GM23338 (cell line): ENCODE measurements around the gene URI1. TPM values are rescaled to one million over a fixed set of nuclear protein-coding genes. Genes with fewer than 3 reads are reported as not detected.

Source experiments
- ATAC-seq: fragments of 200-7000 bp; cut with Tn5 transposase; 3 replicates; pipeline ENCODE4 v1.9.1; 2020
- DNase-seq: peaks from one replicate; pipeline ENCODE4 v3.0.0-alpha.2; 2015; ENCODE audit warnings: low spot score
- H2AFZ ChIP-seq: fragments of 200-600 bp; sonication (generic); 2 replicates; pipeline ENCODE4 v1.8.0; 2016; ENCODE audit warnings: antibody characterized with exemption, mild to moderate bottlenecking, moderate library complexity
- H3F3A ChIP-seq: fragments of 200-600 bp; sonication (generic); replicated peaks from 2 replicates; pipeline ENCODE4 v1.8.0; 2017; ENCODE audit warnings: antibody characterized with exemption, mixed run types, low read depth
- H3K27ac ChIP-seq: fragments of 200-600 bp; sonication (generic); 2 replicates; pipeline ENCODE4 v1.6.1; 2016; ENCODE audit warnings: low read depth
- H3K27me3 ChIP-seq: fragments of 200-600 bp; sonication (generic); 2 replicates; pipeline ENCODE4 v1.8.0; 2016; ENCODE audit warnings: mild to moderate bottlenecking, mixed run types, moderate library complexity; ENCODE audit not compliant: insufficient read depth
- H3K36me3 ChIP-seq: fragments of 200-600 bp; sonication (generic); 2 replicates; pipeline ENCODE4 v1.8.0; 2016; ENCODE audit warnings: mild to moderate bottlenecking; ENCODE audit not compliant: insufficient read depth
- H3K4me1 ChIP-seq: fragments of 200-600 bp; sonication (generic); 2 replicates; pipeline ENCODE4 v1.8.0; 2016; ENCODE audit warnings: mild to moderate bottlenecking, moderate library complexity; ENCODE audit not compliant: insufficient read depth
- H3K4me2 ChIP-seq: fragments of 200-600 bp; sonication (generic); 2 replicates; pipeline ENCODE4 v1.7.1; 2017; ENCODE audit warnings: mixed run types
- H3K4me3 ChIP-seq: fragments of 200-600 bp; sonication (generic); 2 replicates; pipeline ENCODE4 v1.6.1; 2016; ENCODE audit warnings: mixed run types
- H3K79me2 ChIP-seq: fragments of 200-600 bp; sonication (generic); replicated peaks from 2 replicates; pipeline ENCODE4 v1.8.0; 2017; ENCODE audit warnings: mild to moderate bottlenecking; ENCODE audit not compliant: insufficient read depth
- H3K9me2 ChIP-seq: fragments of 200-600 bp; sonication (generic); 2 replicates; pipeline ENCODE4 v1.8.0; 2017; ENCODE audit not compliant: insufficient read depth
- H4K20me1 ChIP-seq: fragments of 200-600 bp; sonication (generic); replicated peaks from 2 replicates; pipeline ENCODE4 v1.8.0; 2017; ENCODE audit warnings: mild to moderate bottlenecking; ENCODE audit not compliant: insufficient read depth
- H3K27ac Mint-ChIP-seq: 2 replicates; pipeline ENCODE4 v1.8.0; 2020; ENCODE audit warnings: inconsistent platforms, mild to moderate bottlenecking, moderate library complexity, mixed read lengths
- H3K27me3 Mint-ChIP-seq: 3 replicates; pipeline ENCODE4 v1.8.0; 2022; ENCODE audit warnings: low read depth, mild to moderate bottlenecking, moderate library complexity, mixed read lengths, inconsistent platforms; ENCODE audit not compliant: insufficient read depth, poor library complexity
- H3K36me3 Mint-ChIP-seq: 3 replicates; pipeline ENCODE4 v1.8.0; 2021; ENCODE audit warnings: low read depth, mild to moderate bottlenecking, inconsistent platforms, moderate library complexity, mixed read lengths
- H3K4me1 Mint-ChIP-seq: 3 replicates; pipeline ENCODE4 v1.8.0; 2020; ENCODE audit warnings: mild to moderate bottlenecking, inconsistent platforms, mixed read lengths
- H3K4me3 Mint-ChIP-seq: 3 replicates; pipeline ENCODE4 v1.8.0; 2021; ENCODE audit warnings: moderate library complexity, mild to moderate bottlenecking, inconsistent platforms, mixed read lengths
- H3K9me3 Mint-ChIP-seq: 3 replicates; pipeline ENCODE4 v1.8.0; 2020; ENCODE audit warnings: moderate library complexity, mild to moderate bottlenecking, inconsistent platforms, mixed read lengths
- CREB1 ChIP-seq: fragments of 250-450 bp; sonication (Bioruptor Pico); IDR thresholded peaks from 2 replicates; pipeline ENCODE4 v1.5.0; 2020; ENCODE audit warnings: low read depth, mild to moderate bottlenecking, moderate library complexity
- ETS1 ChIP-seq: IDR thresholded peaks from 2 replicates; pipeline ENCODE4 v1.6.1; 2016; ENCODE audit warnings: antibody characterized with exemption
- EZH2 ChIP-seq: fragments of 200-600 bp; sonication (generic); IDR thresholded peaks from one replicate; pipeline ENCODE4 v1.8.0; 2017; ENCODE audit warnings: antibody characterized with exemption, mild to moderate bottlenecking, low read depth; ENCODE audit not compliant: unreplicated experiment
- EZH2phosphoT487 ChIP-seq: fragments of 200-600 bp; sonication (generic); IDR thresholded peaks from one replicate; pipeline ENCODE4 v1.8.1; 2018; ENCODE audit warnings: antibody characterized with exemption; ENCODE audit not compliant: unreplicated experiment
- JUNB ChIP-seq: IDR thresholded peaks from one replicate; pipeline ENCODE4 v1.6.1; 2016; ENCODE audit warnings: antibody characterized with exemption; ENCODE audit not compliant: unreplicated experiment
- NANOG ChIP-seq: IDR thresholded peaks from 2 replicates; pipeline ENCODE4 v1.6.1; 2016; ENCODE audit warnings: antibody characterized with exemption, borderline replicate concordance
- POLR2AphosphoS5 ChIP-seq: IDR thresholded peaks from 2 replicates; pipeline ENCODE4 v1.6.1; 2016; ENCODE audit warnings: antibody characterized with exemption, low read depth
- REST ChIP-seq: IDR thresholded peaks from one replicate; pipeline ENCODE4 v1.6.1; 2018; ENCODE audit warnings: antibody characterized with exemption; ENCODE audit not compliant: unreplicated experiment
- STAT1 ChIP-seq: IDR thresholded peaks from one replicate; pipeline ENCODE4 v1.6.1; 2016; ENCODE audit warnings: antibody characterized with exemption; ENCODE audit not compliant: unreplicated experiment
- ZNF114 ChIP-seq: fragments of 250-450 bp; sonication (Bioruptor Pico); IDR thresholded peaks from 2 replicates; pipeline ENCODE4 v1.5.0; 2020; ENCODE audit warnings: mild to moderate bottlenecking, moderate library complexity
- ZNF331 ChIP-seq: fragments of 250-450 bp; sonication (Bioruptor Pico); IDR thresholded peaks from 2 replicates; pipeline ENCODE4 v1.5.0; 2020; ENCODE audit warnings: low read depth, mild to moderate bottlenecking, moderate library complexity
- polyA plus RNA-seq: library from polyadenylated mRNA; unstranded; fragments of >200 nt; fragmentation: Nextera tagmentation; extraction: Ambion mirVana; gene quantifications from 2 replicates; pipeline ENCODE4 v1.2.1, GENCODE V29; 2016
- total RNA-seq: library from RNA; depleted of rRNA; stranded (reverse); fragments of >200 nt; shearing (Covaris generic); gene quantifications from 2 replicates; pipeline ENCODE4 v1.2.3, GENCODE V29; 2014
- TF ChIP-seq, protein P1 (sequence below): fragments of 250-450 bp; sonication (Bioruptor Pico); IDR thresholded peaks from 2 replicates; pipeline ENCODE4 v1.5.0; 2020; ENCODE audit warnings: mild to moderate bottlenecking, moderate library complexity
- TF ChIP-seq, protein P2 (sequence below), 2 experiments: fragments of 200-600 bp in 1 of 2; sonication (generic) in 1 of 2; conservative IDR thresholded peaks; 2 replicates each; pipeline versions ENCODE4 v1.5.1 to v1.6.1; 2016 to 2017; ENCODE audit warnings: antibody characterized with exemption in 2 of 2, low read depth in 2 of 2, mild to moderate bottlenecking in 2 of 2, moderate library complexity in 1 of 2

URI1 gene
- total and polyA plus RNA-seq, 2 experiments from 2014 or later, result 27.6 to 68.4 TPM

GRCh38 chr19:29934781-29935180 lies 7.3 kb upstream of the URI1 start:
- TF ChIP-seq, protein P1, sequence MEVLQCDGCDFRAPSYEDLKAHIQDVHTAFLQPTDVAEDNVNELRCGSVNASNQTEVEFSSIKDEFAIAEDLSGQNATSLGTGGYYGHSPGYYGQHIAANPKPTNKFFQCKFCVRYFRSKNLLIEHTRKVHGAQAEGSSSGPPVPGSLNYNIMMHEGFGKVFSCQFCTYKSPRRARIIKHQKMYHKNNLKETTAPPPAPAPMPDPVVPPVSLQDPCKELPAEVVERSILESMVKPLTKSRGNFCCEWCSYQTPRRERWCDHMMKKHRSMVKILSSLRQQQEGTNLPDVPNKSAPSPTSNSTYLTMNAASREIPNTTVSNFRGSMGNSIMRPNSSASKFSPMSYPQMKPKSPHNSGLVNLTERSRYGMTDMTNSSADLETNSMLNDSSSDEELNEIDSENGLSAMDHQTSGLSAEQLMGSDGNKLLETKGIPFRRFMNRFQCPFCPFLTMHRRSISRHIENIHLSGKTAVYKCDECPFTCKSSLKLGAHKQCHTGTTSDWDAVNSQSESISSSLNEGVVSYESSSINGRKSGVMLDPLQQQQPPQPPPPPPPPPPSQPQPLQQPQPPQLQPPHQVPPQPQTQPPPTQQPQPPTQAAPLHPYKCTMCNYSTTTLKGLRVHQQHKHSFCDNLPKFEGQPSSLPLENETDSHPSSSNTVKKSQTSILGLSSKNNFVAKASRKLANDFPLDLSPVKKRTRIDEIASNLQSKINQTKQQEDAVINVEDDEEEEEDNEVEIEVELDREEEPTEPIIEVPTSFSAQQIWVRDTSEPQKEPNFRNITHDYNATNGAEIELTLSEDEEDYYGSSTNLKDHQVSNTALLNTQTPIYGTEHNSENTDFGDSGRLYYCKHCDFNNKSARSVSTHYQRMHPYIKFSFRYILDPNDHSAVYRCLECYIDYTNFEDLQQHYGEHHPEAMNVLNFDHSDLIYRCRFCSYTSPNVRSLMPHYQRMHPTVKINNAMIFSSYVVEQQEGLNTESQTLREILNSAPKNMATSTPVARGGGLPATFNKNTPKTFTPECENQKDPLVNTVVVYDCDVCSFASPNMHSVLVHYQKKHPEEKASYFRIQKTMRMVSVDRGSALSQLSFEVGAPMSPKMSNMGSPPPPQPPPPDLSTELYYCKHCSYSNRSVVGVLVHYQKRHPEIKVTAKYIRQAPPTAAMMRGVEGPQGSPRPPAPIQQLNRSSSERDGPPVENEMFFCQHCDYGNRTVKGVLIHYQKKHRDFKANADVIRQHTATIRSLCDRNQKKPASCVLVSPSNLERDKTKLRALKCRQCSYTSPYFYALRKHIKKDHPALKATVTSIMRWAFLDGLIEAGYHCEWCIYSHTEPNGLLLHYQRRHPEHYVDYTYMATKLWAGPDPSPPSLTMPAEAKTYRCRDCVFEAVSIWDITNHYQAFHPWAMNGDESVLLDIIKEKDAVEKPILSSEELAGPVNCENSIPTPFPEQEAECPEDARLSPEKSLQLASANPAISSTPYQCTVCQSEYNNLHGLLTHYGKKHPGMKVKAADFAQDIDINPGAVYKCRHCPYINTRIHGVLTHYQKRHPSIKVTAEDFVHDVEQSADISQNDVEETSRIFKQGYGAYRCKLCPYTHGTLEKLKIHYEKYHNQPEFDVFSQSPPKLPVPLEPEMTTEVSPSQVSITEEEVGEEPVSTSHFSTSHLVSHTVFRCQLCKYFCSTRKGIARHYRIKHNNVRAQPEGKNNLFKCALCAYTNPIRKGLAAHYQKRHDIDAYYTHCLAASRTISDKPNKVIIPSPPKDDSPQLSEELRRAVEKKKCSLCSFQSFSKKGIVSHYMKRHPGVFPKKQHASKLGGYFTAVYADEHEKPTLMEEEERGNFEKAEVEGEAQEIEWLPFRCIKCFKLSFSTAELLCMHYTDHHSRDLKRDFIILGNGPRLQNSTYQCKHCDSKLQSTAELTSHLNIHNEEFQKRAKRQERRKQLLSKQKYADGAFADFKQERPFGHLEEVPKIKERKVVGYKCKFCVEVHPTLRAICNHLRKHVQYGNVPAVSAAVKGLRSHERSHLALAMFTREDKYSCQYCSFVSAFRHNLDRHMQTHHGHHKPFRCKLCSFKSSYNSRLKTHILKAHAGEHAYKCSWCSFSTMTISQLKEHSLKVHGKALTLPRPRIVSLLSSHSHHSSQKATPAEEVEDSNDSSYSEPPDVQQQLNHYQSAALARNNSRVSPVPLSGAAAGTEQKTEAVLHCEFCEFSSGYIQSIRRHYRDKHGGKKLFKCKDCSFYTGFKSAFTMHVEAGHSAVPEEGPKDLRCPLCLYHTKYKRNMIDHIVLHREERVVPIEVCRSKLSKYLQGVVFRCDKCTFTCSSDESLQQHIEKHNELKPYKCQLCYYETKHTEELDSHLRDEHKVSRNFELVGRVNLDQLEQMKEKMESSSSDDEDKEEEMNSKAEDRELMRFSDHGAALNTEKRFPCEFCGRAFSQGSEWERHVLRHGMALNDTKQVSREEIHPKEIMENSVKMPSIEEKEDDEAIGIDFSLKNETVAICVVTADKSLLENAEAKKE (CRISPR knock-in tag), result no peak
- no peak for TF ChIP-seq ETS1
- TF ChIP-seq, protein P2, sequence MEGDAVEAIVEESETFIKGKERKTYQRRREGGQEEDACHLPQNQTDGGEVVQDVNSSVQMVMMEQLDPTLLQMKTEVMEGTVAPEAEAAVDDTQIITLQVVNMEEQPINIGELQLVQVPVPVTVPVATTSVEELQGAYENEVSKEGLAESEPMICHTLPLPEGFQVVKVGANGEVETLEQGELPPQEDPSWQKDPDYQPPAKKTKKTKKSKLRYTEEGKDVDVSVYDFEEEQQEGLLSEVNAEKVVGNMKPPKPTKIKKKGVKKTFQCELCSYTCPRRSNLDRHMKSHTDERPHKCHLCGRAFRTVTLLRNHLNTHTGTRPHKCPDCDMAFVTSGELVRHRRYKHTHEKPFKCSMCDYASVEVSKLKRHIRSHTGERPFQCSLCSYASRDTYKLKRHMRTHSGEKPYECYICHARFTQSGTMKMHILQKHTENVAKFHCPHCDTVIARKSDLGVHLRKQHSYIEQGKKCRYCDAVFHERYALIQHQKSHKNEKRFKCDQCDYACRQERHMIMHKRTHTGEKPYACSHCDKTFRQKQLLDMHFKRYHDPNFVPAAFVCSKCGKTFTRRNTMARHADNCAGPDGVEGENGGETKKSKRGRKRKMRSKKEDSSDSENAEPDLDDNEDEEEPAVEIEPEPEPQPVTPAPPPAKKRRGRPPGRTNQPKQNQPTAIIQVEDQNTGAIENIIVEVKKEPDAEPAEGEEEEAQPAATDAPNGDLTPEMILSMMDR (conservative IDR thresholded peaks at IDR 0.05; ENCODE audit: low read depth in 2 of 2), result no peak
- no peak for TF ChIP-seq ZNF114 (CRISPR knock-in tag)
- no peak for TF ChIP-seq CREB1 (CRISPR knock-in tag)
- no peak for TF ChIP-seq POLR2AphosphoS5
- no peak for TF ChIP-seq EZH2phosphoT487
- no peak for TF ChIP-seq ZNF331 (CRISPR knock-in tag)
- TF ChIP-seq NANOG, result no peak
- no peak for TF ChIP-seq JUNB
- no peak for TF ChIP-seq STAT1
- TF ChIP-seq EZH2, result no peak
- TF ChIP-seq REST, result no peak

More at GRCh38 chr19:29934781-29935180, 7.3 kb upstream of the URI1 start:
- no peaks in the 10 kb centered on the region for H3F3A ChIP-seq
- ATAC-seq, result no peak
- no peak for DNase-seq
- H3K36me3 ChIP-seq, result no peaks in the 10 kb centered on the region
- H3K9me3 Mint-ChIP-seq, result peaks cover 21% of the 10 kb centered on the region
- no peaks in the 10 kb centered on the region for H3K9me2 ChIP-seq
- H3K27ac ChIP-seq, result no peak overlapping the region
- H3K36me3 Mint-ChIP-seq, result peaks cover 2% of the 10 kb centered on the region
- H3K4me1 Mint-ChIP-seq, result no peaks in the 10 kb centered on the region; the same call in 2 of the 3 replicates
- H3K27me3 Mint-ChIP-seq, result peaks cover 9% of the 10 kb centered on the region
- H3K4me3 ChIP-seq, result no peak overlapping the region
- H2AFZ ChIP-seq, result no peak overlapping the region
- H3K27me3 ChIP-seq, result no peaks in the 10 kb centered on the region
- H3K27ac Mint-ChIP-seq, result no peak overlapping the region
- no peaks in the 10 kb centered on the region for H3K4me1 ChIP-seq
- no peaks in the 10 kb centered on the region for H4K20me1 ChIP-seq
- no peaks in the 10 kb centered on the region for H3K79me2 ChIP-seq
- H3K4me3 Mint-ChIP-seq, result no peak overlapping the region
- H3K4me2 ChIP-seq, result no peak overlapping the region
